HepG2 (cell line): Measurements from ENCODE around the gene CCDC142. TPM values are rescaled to one million over a fixed set of nuclear protein-coding genes. Genes with fewer than 3 reads are reported as not detected.

ENCODE experiments used
- CREB1 ChIP-seq, 2 experiments: fragments of 450-650 bp in 1 of 2; IDR thresholded peaks; 2 replicates each; pipeline ENCODE4 v1.6.1; 2016 to 2017; ENCODE audit warnings: control low read depth in 1 of 2, mild to moderate bottlenecking in 1 of 2, missing compliant biosample characterization in 1 of 2, missing genetic modification characterization in 1 of 2
- FOSL2 ChIP-seq: sonication (generic); formaldehyde crosslinking; IDR thresholded peaks from 2 replicates; pipeline ENCODE4 v1.4.0; 2020; ENCODE audit warnings: missing genetic modification reagents
- FOXA1 ChIP-seq, 2 experiments: fragments of 450-650 bp in 1 of 2; sonication (generic) in 1 of 2; formaldehyde crosslinking in 1 of 2; IDR thresholded peaks; 2 replicates each; pipeline versions ENCODE4 v1.4.0 to v1.6.1; 2016 to 2020; ENCODE audit warnings: missing genetic modification reagents in 1 of 2
- GATA4 ChIP-seq: sonication (generic); IDR thresholded peaks from 2 replicates; pipeline ENCODE4 v1.6.1; 2016; ENCODE audit warnings: antibody characterized with exemption, low read depth, borderline replicate concordance
- HDAC1 ChIP-seq: sonication (generic); formaldehyde crosslinking; IDR thresholded peaks from 2 replicates; pipeline ENCODE4 v1.5.1; 2020; ENCODE audit warnings: mild to moderate bottlenecking, missing genetic modification reagents
- NR3C1 ChIP-seq: sonication (generic); formaldehyde crosslinking; IDR thresholded peaks from 2 replicates; pipeline ENCODE4 v1.4.0; 2020; ENCODE audit warnings: missing genetic modification reagents
- PAF1 ChIP-seq: IDR thresholded peaks from 2 replicates; pipeline ENCODE4 v1.6.1; 2016; ENCODE audit warnings: missing genetic modification reagents, missing compliant biosample characterization
- SOX5 ChIP-seq: IDR thresholded peaks from 2 replicates; pipeline ENCODE4 v1.6.1; 2016; ENCODE audit warnings: borderline replicate concordance
- TARDBP ChIP-seq: sonication (generic); formaldehyde crosslinking; IDR thresholded peaks from 2 replicates; pipeline ENCODE4 v1.8.0; 2022; ENCODE audit warnings: mild to moderate bottlenecking, missing genetic modification reagents
- YY1 ChIP-seq: IDR thresholded peaks from 2 replicates; pipeline ENCODE4 v1.6.1; 2011; ENCODE audit warnings: low read length, low read depth, moderate library complexity, mild to moderate bottlenecking; ENCODE audit not compliant: insufficient read depth, insufficient replicate concordance
- ZFYVE20 ChIP-seq: sonication (generic); formaldehyde crosslinking; IDR thresholded peaks from 2 replicates; pipeline ENCODE4 v1.8.0; 2023; ENCODE audit warnings: low read depth, mild to moderate bottlenecking, moderate library complexity, missing genetic modification reagents, borderline replicate concordance
- ZNF12 ChIP-seq: sonication (generic); formaldehyde crosslinking; IDR thresholded peaks from 2 replicates; pipeline ENCODE4 v1.5.0; 2020; ENCODE audit warnings: missing genetic modification reagents
- ZNF232 ChIP-seq: sonication (generic); formaldehyde crosslinking; IDR thresholded peaks from 2 replicates; pipeline ENCODE4 v1.4.0; 2020; ENCODE audit warnings: missing genetic modification reagents, borderline replicate concordance
- ZNF614 ChIP-seq: IDR thresholded peaks from 2 replicates; pipeline ENCODE4 v1.6.1; 2018; ENCODE audit warnings: missing biosample characterization, missing genetic modification reagents, inconsistent platforms, borderline replicate concordance
- ZNF616 ChIP-seq: sonication (generic); formaldehyde crosslinking; IDR thresholded peaks from 2 replicates; pipeline ENCODE4 v1.5.0; 2020; ENCODE audit warnings: low read depth, mild to moderate bottlenecking, missing genetic modification reagents
- ZNF720 ChIP-seq: sonication (generic); formaldehyde crosslinking; IDR thresholded peaks from 2 replicates; pipeline ENCODE4 v1.4.0; 2020; ENCODE audit warnings: missing genetic modification reagents
- ZNF747 ChIP-seq: sonication (generic); formaldehyde crosslinking; IDR thresholded peaks from 2 replicates; pipeline ENCODE4 v1.8.1; 2023; ENCODE audit warnings: missing genetic modification reagents, mild to moderate bottlenecking, borderline replicate concordance
- ZNF761 ChIP-seq: sonication (generic); formaldehyde crosslinking; conservative IDR thresholded peaks from 2 replicates; pipeline ENCODE4 v1.4.0; 2020; ENCODE audit warnings: mild to moderate bottlenecking, missing genetic modification reagents
- polyA plus RNA-seq, 8 experiments: library from polyadenylated mRNA; depleted of rRNA in 3 of 8; stranded (reverse) in 7 of 8; unstranded in 1 of 8; fragments of >200 nt; fragmentation: Illumina TruSeq in 4 of 8; extraction: Trizol in 4 of 8; gene quantifications; 2 replicates each; pipeline versions ENCODE4 v1.2.1 to v1.2.3, GENCODE V29; 2011 to 2016; ENCODE audit warnings: low read depth in 4 of 8, missing spikeins in 1 of 8, mixed read lengths in 1 of 8; ENCODE audit not compliant: insufficient read depth in 1 of 8
- total RNA-seq, 5 experiments: library from RNA; depleted of rRNA; stranded (reverse); fragments of >200 nt; fragmentation: Illumina TruSeq; extraction: Trizol; gene quantifications; 2 replicates each; pipeline ENCODE4 v1.2.3, GENCODE V29; 2016; ENCODE audit warnings: low read depth in 1 of 5
- TF ChIP-seq, protein P1 (sequence below): sonication (generic); formaldehyde crosslinking; IDR thresholded peaks from 2 replicates; pipeline ENCODE4 v1.4.0; 2020; ENCODE audit warnings: missing genetic modification reagents, borderline replicate concordance
- TF ChIP-seq, protein P2 (sequence below): sonication (generic); formaldehyde crosslinking; IDR thresholded peaks from 2 replicates; pipeline ENCODE4 v1.5.1; 2020; ENCODE audit warnings: missing genetic modification reagents, mild to moderate bottlenecking, borderline replicate concordance
- TF ChIP-seq, protein P3 (sequence below): sonication (generic); formaldehyde crosslinking; IDR thresholded peaks from 2 replicates; pipeline ENCODE4 v1.4.0; 2020; ENCODE audit warnings: missing genetic modification reagents, mild to moderate bottlenecking, borderline replicate concordance
- TF ChIP-seq, protein P4 (sequence below): sonication (generic); formaldehyde crosslinking; IDR thresholded peaks from 2 replicates; pipeline ENCODE4 v1.9.0; 2022; ENCODE audit warnings: missing genetic modification reagents, mild to moderate bottlenecking, borderline replicate concordance

The CCDC142 gene
- total and polyA plus RNA-seq, 2 of the 13 experiments (the other 11 are each of a cell fraction or from before 2014, with no cell fraction given): 14.7 to 30.4 TPM

DNA sequence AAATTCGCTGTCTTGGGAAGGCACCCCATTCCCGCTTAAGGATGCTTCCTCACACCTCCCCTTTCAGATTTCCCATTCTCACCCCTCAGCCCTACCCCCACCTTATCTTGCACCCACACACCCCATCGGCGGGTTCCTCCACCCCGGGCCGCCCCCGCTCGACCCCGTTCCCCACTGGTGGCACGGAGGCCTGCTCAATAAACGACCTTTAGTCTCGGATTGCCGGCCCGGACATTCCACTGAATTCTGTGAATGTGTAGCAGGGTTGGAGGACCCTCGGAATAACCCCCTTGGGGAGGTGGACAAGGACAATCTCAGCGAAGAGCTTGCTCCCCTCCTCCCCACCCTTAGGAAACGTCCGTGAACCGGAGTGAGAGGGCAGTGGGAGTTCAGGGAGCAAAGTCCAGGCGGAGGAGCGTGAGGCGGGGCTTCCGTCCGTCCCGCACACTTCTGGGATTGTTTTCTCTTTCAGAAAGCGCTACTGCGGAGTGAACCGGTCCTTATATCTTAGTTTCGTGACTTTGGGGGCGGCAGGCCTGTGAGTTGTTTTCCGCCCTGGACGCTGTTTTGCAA is 19.4 kb upstream of the CCDC142 start (continued):
- TF ChIP-seq, protein P1, sequence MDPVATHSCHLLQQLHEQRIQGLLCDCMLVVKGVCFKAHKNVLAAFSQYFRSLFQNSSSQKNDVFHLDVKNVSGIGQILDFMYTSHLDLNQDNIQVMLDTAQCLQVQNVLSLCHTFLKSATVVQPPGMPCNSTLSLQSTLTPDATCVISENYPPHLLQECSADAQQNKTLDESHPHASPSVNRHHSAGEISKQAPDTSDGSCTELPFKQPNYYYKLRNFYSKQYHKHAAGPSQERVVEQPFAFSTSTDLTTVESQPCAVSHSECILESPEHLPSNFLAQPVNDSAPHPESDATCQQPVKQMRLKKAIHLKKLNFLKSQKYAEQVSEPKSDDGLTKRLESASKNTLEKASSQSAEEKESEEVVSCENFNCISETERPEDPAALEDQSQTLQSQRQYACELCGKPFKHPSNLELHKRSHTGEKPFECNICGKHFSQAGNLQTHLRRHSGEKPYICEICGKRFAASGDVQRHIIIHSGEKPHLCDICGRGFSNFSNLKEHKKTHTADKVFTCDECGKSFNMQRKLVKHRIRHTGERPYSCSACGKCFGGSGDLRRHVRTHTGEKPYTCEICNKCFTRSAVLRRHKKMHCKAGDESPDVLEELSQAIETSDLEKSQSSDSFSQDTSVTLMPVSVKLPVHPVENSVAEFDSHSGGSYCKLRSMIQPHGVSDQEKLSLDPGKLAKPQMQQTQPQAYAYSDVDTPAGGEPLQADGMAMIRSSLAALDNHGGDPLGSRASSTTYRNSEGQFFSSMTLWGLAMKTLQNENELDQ (CRISPR knock-in tag): peak; percentile 65; the same call in 1 of the 2 replicates
- TF ChIP-seq CREB1 (IDR thresholded peaks at IDR 0.05) (no peak), CREB1 (CRISPR knock-in tag; IDR thresholded peaks at IDR 0.05) (no peak), ZFYVE20 (CRISPR knock-in tag) (no peak; the same call in 1 of the 2 replicates), ZNF232 (CRISPR knock-in tag) (0 out of 2 replicates have a peak, but pooled peaks have one; percentile 19), ZNF747 (CRISPR knock-in tag) (0 out of 2 replicates have a peak, but pooled peaks have one; percentile 19), SOX5 (CRISPR knock-in tag) (peak; percentile 75; the same call in 1 of the 2 replicates), HDAC1 (peak; percentile 83), PAF1 (CRISPR knock-in tag) (0 out of 2 replicates have a peak, but pooled peaks have one; percentile 22), NR3C1 (CRISPR knock-in tag) (no peak), ZNF614 (CRISPR knock-in tag) (peak; percentile 48; the same call in 1 of the 2 replicates), ZNF616 (CRISPR knock-in tag) (no peak), FOXA1 (IDR thresholded peaks at IDR 0.05) (no peak), FOXA1 (CRISPR knock-in tag; IDR thresholded peaks at IDR 0.05) (peak; percentile 30; the same call in 1 of the 2 replicates), YY1 (no peak), ZNF761 (CRISPR knock-in tag) (peak; percentile 23; the same call in 1 of the 2 replicates), FOSL2 (CRISPR knock-in tag) (peak; percentile 64), GATA4 (peak; percentile 82), ZNF12 (CRISPR knock-in tag) (no peak), TARDBP (CRISPR knock-in tag) (peak; percentile 83), ZNF720 (no peak)
- TF ChIP-seq, protein P2, sequence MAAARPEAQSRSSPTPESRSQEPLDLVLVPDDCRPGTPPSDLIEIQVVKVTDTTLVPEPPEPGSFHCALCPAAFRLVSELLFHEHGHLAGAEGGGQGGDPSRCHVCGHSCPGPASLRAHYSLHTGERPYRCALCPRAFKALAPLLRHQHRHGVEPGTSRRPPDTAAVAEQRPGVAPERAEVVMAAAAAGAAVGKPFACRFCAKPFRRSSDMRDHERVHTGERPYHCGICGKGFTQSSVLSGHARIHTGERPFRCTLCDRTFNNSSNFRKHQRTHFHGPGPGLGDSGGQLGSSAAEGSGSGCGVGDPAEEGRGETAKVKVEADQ (CRISPR knock-in tag): no peak
- TF ChIP-seq, protein P3, sequence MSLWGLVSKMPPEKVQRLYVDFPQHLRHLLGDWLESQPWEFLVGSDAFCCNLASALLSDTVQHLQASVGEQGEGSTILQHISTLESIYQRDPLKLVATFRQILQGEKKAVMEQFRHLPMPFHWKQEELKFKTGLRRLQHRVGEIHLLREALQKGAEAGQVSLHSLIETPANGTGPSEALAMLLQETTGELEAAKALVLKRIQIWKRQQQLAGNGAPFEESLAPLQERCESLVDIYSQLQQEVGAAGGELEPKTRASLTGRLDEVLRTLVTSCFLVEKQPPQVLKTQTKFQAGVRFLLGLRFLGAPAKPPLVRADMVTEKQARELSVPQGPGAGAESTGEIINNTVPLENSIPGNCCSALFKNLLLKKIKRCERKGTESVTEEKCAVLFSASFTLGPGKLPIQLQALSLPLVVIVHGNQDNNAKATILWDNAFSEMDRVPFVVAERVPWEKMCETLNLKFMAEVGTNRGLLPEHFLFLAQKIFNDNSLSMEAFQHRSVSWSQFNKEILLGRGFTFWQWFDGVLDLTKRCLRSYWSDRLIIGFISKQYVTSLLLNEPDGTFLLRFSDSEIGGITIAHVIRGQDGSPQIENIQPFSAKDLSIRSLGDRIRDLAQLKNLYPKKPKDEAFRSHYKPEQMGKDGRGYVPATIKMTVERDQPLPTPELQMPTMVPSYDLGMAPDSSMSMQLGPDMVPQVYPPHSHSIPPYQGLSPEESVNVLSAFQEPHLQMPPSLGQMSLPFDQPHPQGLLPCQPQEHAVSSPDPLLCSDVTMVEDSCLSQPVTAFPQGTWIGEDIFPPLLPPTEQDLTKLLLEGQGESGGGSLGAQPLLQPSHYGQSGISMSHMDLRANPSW (CRISPR knock-in tag): peak; percentile 74; the same call in 1 of the 2 replicates
- TF ChIP-seq, protein P4, sequence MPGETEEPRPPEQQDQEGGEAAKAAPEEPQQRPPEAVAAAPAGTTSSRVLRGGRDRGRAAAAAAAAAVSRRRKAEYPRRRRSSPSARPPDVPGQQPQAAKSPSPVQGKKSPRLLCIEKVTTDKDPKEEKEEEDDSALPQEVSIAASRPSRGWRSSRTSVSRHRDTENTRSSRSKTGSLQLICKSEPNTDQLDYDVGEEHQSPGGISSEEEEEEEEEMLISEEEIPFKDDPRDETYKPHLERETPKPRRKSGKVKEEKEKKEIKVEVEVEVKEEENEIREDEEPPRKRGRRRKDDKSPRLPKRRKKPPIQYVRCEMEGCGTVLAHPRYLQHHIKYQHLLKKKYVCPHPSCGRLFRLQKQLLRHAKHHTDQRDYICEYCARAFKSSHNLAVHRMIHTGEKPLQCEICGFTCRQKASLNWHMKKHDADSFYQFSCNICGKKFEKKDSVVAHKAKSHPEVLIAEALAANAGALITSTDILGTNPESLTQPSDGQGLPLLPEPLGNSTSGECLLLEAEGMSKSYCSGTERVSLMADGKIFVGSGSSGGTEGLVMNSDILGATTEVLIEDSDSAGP (CRISPR knock-in tag): no peak
